GM23338 (cell line): ENCODE results near the gene GNAI2. TPM values are rescaled to one million over a fixed set of nuclear protein-coding genes. Genes with fewer than 3 reads are reported as not detected.

ENCODE experiments used
- ATAC-seq: fragments of 200-7000 bp; cut with Tn5 transposase; 3 replicates; pipeline ENCODE4 v1.9.1; 2020
- DNase-seq: peaks from one replicate; pipeline ENCODE4 v3.0.0-alpha.2; 2015; ENCODE audit warnings: low spot score
- H2AFZ ChIP-seq: fragments of 200-600 bp; sonication (generic); 2 replicates; pipeline ENCODE4 v1.8.0; 2016; ENCODE audit warnings: antibody characterized with exemption, mild to moderate bottlenecking, moderate library complexity
- H3F3A ChIP-seq: fragments of 200-600 bp; sonication (generic); replicated peaks from 2 replicates; pipeline ENCODE4 v1.8.0; 2017; ENCODE audit warnings: antibody characterized with exemption, mixed run types, low read depth
- H3K27ac ChIP-seq: fragments of 200-600 bp; sonication (generic); 2 replicates; pipeline ENCODE4 v1.6.1; 2016; ENCODE audit warnings: low read depth
- H3K27me3 ChIP-seq: fragments of 200-600 bp; sonication (generic); 2 replicates; pipeline ENCODE4 v1.8.0; 2016; ENCODE audit warnings: mild to moderate bottlenecking, mixed run types, moderate library complexity; ENCODE audit not compliant: insufficient read depth
- H3K36me3 ChIP-seq: fragments of 200-600 bp; sonication (generic); 2 replicates; pipeline ENCODE4 v1.8.0; 2016; ENCODE audit warnings: mild to moderate bottlenecking; ENCODE audit not compliant: insufficient read depth
- H3K4me1 ChIP-seq: fragments of 200-600 bp; sonication (generic); 2 replicates; pipeline ENCODE4 v1.8.0; 2016; ENCODE audit warnings: mild to moderate bottlenecking, moderate library complexity; ENCODE audit not compliant: insufficient read depth
- H3K4me2 ChIP-seq: fragments of 200-600 bp; sonication (generic); 2 replicates; pipeline ENCODE4 v1.7.1; 2017; ENCODE audit warnings: mixed run types
- H3K4me3 ChIP-seq: fragments of 200-600 bp; sonication (generic); 2 replicates; pipeline ENCODE4 v1.6.1; 2016; ENCODE audit warnings: mixed run types
- H3K79me2 ChIP-seq: fragments of 200-600 bp; sonication (generic); replicated peaks from 2 replicates; pipeline ENCODE4 v1.8.0; 2017; ENCODE audit warnings: mild to moderate bottlenecking; ENCODE audit not compliant: insufficient read depth
- H3K9me2 ChIP-seq: fragments of 200-600 bp; sonication (generic); 2 replicates; pipeline ENCODE4 v1.8.0; 2017; ENCODE audit not compliant: insufficient read depth
- H4K20me1 ChIP-seq: fragments of 200-600 bp; sonication (generic); replicated peaks from 2 replicates; pipeline ENCODE4 v1.8.0; 2017; ENCODE audit warnings: mild to moderate bottlenecking; ENCODE audit not compliant: insufficient read depth
- H3K27ac Mint-ChIP-seq: 2 replicates; pipeline ENCODE4 v1.8.0; 2020; ENCODE audit warnings: inconsistent platforms, mild to moderate bottlenecking, moderate library complexity, mixed read lengths
- H3K27me3 Mint-ChIP-seq: 3 replicates; pipeline ENCODE4 v1.8.0; 2022; ENCODE audit warnings: low read depth, mild to moderate bottlenecking, moderate library complexity, mixed read lengths, inconsistent platforms; ENCODE audit not compliant: insufficient read depth, poor library complexity
- H3K36me3 Mint-ChIP-seq: 3 replicates; pipeline ENCODE4 v1.8.0; 2021; ENCODE audit warnings: low read depth, mild to moderate bottlenecking, inconsistent platforms, moderate library complexity, mixed read lengths
- H3K4me1 Mint-ChIP-seq: 3 replicates; pipeline ENCODE4 v1.8.0; 2020; ENCODE audit warnings: mild to moderate bottlenecking, inconsistent platforms, mixed read lengths
- H3K4me3 Mint-ChIP-seq: 3 replicates; pipeline ENCODE4 v1.8.0; 2021; ENCODE audit warnings: moderate library complexity, mild to moderate bottlenecking, inconsistent platforms, mixed read lengths
- H3K9me3 Mint-ChIP-seq: 3 replicates; pipeline ENCODE4 v1.8.0; 2020; ENCODE audit warnings: moderate library complexity, mild to moderate bottlenecking, inconsistent platforms, mixed read lengths
- CREB1 ChIP-seq: fragments of 250-450 bp; sonication (Bioruptor Pico); IDR thresholded peaks from 2 replicates; pipeline ENCODE4 v1.5.0; 2020; ENCODE audit warnings: low read depth, mild to moderate bottlenecking, moderate library complexity
- CTCF ChIP-seq, 2 experiments: fragments of 200-600 bp in 1 of 2; sonication (generic) in 1 of 2; conservative IDR thresholded peaks; 2 replicates each; pipeline versions ENCODE4 v1.5.1 to v1.6.1; 2016 to 2017; ENCODE audit warnings: antibody characterized with exemption in 2 of 2, low read depth in 2 of 2, mild to moderate bottlenecking in 2 of 2, moderate library complexity in 1 of 2
- ETS1 ChIP-seq: IDR thresholded peaks from 2 replicates; pipeline ENCODE4 v1.6.1; 2016; ENCODE audit warnings: antibody characterized with exemption
- EZH2 ChIP-seq: fragments of 200-600 bp; sonication (generic); IDR thresholded peaks from one replicate; pipeline ENCODE4 v1.8.0; 2017; ENCODE audit warnings: antibody characterized with exemption, mild to moderate bottlenecking, low read depth; ENCODE audit not compliant: unreplicated experiment
- EZH2phosphoT487 ChIP-seq: fragments of 200-600 bp; sonication (generic); IDR thresholded peaks from one replicate; pipeline ENCODE4 v1.8.1; 2018; ENCODE audit warnings: antibody characterized with exemption; ENCODE audit not compliant: unreplicated experiment
- JUNB ChIP-seq: IDR thresholded peaks from one replicate; pipeline ENCODE4 v1.6.1; 2016; ENCODE audit warnings: antibody characterized with exemption; ENCODE audit not compliant: unreplicated experiment
- NANOG ChIP-seq: IDR thresholded peaks from 2 replicates; pipeline ENCODE4 v1.6.1; 2016; ENCODE audit warnings: antibody characterized with exemption, borderline replicate concordance
- POLR2AphosphoS5 ChIP-seq: IDR thresholded peaks from 2 replicates; pipeline ENCODE4 v1.6.1; 2016; ENCODE audit warnings: antibody characterized with exemption, low read depth
- REST ChIP-seq: IDR thresholded peaks from one replicate; pipeline ENCODE4 v1.6.1; 2018; ENCODE audit warnings: antibody characterized with exemption; ENCODE audit not compliant: unreplicated experiment
- STAT1 ChIP-seq: IDR thresholded peaks from one replicate; pipeline ENCODE4 v1.6.1; 2016; ENCODE audit warnings: antibody characterized with exemption; ENCODE audit not compliant: unreplicated experiment
- ZNF114 ChIP-seq: fragments of 250-450 bp; sonication (Bioruptor Pico); IDR thresholded peaks from 2 replicates; pipeline ENCODE4 v1.5.0; 2020; ENCODE audit warnings: mild to moderate bottlenecking, moderate library complexity
- polyA plus RNA-seq: library from polyadenylated mRNA; unstranded; fragments of >200 nt; fragmentation: Nextera tagmentation; extraction: Ambion mirVana; gene quantifications from 2 replicates; pipeline ENCODE4 v1.2.1, GENCODE V29; 2016
- total RNA-seq: library from RNA; depleted of rRNA; stranded (reverse); fragments of >200 nt; shearing (Covaris generic); gene quantifications from 2 replicates; pipeline ENCODE4 v1.2.3, GENCODE V29; 2014

Gene GNAI2
- total and polyA plus RNA-seq, 2 experiments from 2014 or later: 138 to 153 TPM

GRCh38 chr3:50245831-50246516 lies 10.0 kb downstream of the GNAI2 start:
- Mint-ChIP-seq H3K36me3 (peaks cover 15% of the 10 kb centered on the region), H3K27me3 (peaks cover 20% of the 10 kb centered on the region), H3K4me3 (peak overlapping the region; percentile 39), H3K9me3 (no peaks in the 10 kb centered on the region), H3K27ac (peak overlapping the region; percentile 94), H3K4me1 (peaks cover 66% of the 10 kb centered on the region)
- Histone ChIP-seq H3K4me1 (peaks cover 48% of the 10 kb centered on the region), H3K36me3 (no peaks in the 10 kb centered on the region), H3K4me2 (peak overlapping the region; percentile 72), H3K27ac (peak overlapping the region; percentile 92), H3K9me2 (no peaks in the 10 kb centered on the region), H3K4me3 (peak overlapping the region; percentile 35; the same call in 1 of the 2 replicates), H3K27me3 (no peaks in the 10 kb centered on the region), H4K20me1 (peaks cover 49% of the 10 kb centered on the region), H3K79me2 (peaks cover 86% of the 10 kb centered on the region), H2AFZ (no peak overlapping the region), H3F3A (peaks cover 11% of the 10 kb centered on the region; the same call in 1 of the 2 replicates)
- ATAC-seq (peak; percentile 77), DNase-seq (peak; percentile 98)
- TF ChIP-seq EZH2phosphoT487 (no peak), NANOG (no peak), ETS1 (peak; percentile 68), JUNB (no peak), STAT1 (no peak), CREB1 (CRISPR knock-in tag) (peak; percentile 66), EZH2 (no peak), ZNF114 (CRISPR knock-in tag) (no peak), REST (no peak), POLR2AphosphoS5 (no peak; the same call in 1 of the 2 replicates), CTCF (conservative IDR thresholded peaks at IDR 0.05; ENCODE audit: low read depth in 2 of 2) (peak; percentile 92 to 97)
